ENCODE data around the gene B4GALT6. TPM values are rescaled to one million over a fixed set of nuclear protein-coding genes. Genes with fewer than 3 reads are reported as not detected.

The B4GALT6 gene
- total and polyA plus RNA-seq, 9 of the 15 experiments (the other 6 are each of a cell fraction or from before 2014, with no cell fraction given), result 0.03 to 0.27 (median 0.08) TPM

- no peak for TF ChIP-seq PRDM10 (IDR thresholded peaks at IDR 0.05; ENCODE audit: partially characterized antibody)
- TF ChIP-seq EP300 (IDR thresholded peaks at IDR 0.05; ENCODE audit: low read length), result peak; percentile 76
- no peak for TF ChIP-seq SNIP1 (IDR thresholded peaks at IDR 0.05; ENCODE audit: low read depth)
- TF ChIP-seq CXXC5 (CRISPR knock-in tag; IDR thresholded peaks at IDR 0.05), result peak; percentile 35; the same call in 1 of the 2 replicates
- no peak for TF ChIP-seq KLF10 (CRISPR knock-in tag; IDR thresholded peaks at IDR 0.05)
- no peak for TF ChIP-seq ZBTB17 (CRISPR knock-in tag; IDR thresholded peaks at IDR 0.05)
- TF ChIP-seq NFXL1 (CRISPR knock-in tag; IDR thresholded peaks at IDR 0.05), result no peak
- no peak for TF ChIP-seq NCOA1 (IDR thresholded peaks at IDR 0.05; ENCODE audit: low read depth)
- 0 out of 2 replicates have a peak, but pooled peaks have one; percentile 20 for TF ChIP-seq L3MBTL2 (IDR thresholded peaks at IDR 0.05)
- no peak for TF ChIP-seq SNRNP70 (optimal IDR thresholded peaks at IDR 0.05; ENCODE audit: low read depth, low read length)
- TF ChIP-seq SUPT5H (IDR thresholded peaks at IDR 0.05), result no peak
- TF ChIP-seq, protein P1, sequence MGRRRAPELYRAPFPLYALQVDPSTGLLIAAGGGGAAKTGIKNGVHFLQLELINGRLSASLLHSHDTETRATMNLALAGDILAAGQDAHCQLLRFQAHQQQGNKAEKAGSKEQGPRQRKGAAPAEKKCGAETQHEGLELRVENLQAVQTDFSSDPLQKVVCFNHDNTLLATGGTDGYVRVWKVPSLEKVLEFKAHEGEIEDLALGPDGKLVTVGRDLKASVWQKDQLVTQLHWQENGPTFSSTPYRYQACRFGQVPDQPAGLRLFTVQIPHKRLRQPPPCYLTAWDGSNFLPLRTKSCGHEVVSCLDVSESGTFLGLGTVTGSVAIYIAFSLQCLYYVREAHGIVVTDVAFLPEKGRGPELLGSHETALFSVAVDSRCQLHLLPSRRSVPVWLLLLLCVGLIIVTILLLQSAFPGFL (CRISPR knock-in tag; IDR thresholded peaks at IDR 0.05), result no peak
- no peak for TF ChIP-seq CBX1 (IDR thresholded peaks at IDR 0.05; ENCODE audit: low read depth)
- no peak for TF ChIP-seq HLTF (IDR thresholded peaks at IDR 0.05)
- no peak for TF ChIP-seq ETV6 (IDR thresholded peaks at IDR 0.05; ENCODE audit: borderline replicate concordance in 1 of 2, low read depth in 2 of 2, low read length in 1 of 2)
- no peak for TF ChIP-seq ETV6 (CRISPR knock-in tag; IDR thresholded peaks at IDR 0.05; ENCODE audit: borderline replicate concordance)
- TF ChIP-seq NR2C1 (IDR thresholded peaks at IDR 0.05), result no peak
- TF ChIP-seq NR2C1 (tag; IDR thresholded peaks at IDR 0.05), result 0 out of 2 replicates have a peak, but pooled peaks have one; percentile 12
- TF ChIP-seq FOXA3 (CRISPR knock-in tag; conservative IDR thresholded peaks at IDR 0.05 in 1 of 2, IDR thresholded peaks at IDR 0.05 in 1 of 2), result peak in 1 of 2 experiments; percentile 53; a peak in 1 of 4 replicates
- peak; percentile 34; the same call in 1 of the 2 replicates for TF ChIP-seq DPF2 (IDR thresholded peaks at IDR 0.05)
- peak; percentile 24 for TF ChIP-seq CCNT2 (IDR thresholded peaks at IDR 0.05; ENCODE audit: borderline replicate concordance, extremely low read depth, insufficient read length, low read depth, low read length)
- TF ChIP-seq GATAD2A (IDR thresholded peaks at IDR 0.05), result no peak
- TF ChIP-seq EHMT2 (IDR thresholded peaks at IDR 0.05), result no peak
- no peak for TF ChIP-seq FOXP1 (CRISPR knock-in tag; IDR thresholded peaks at IDR 0.05)
- no peak for TF ChIP-seq ZNF282 (CRISPR knock-in tag; IDR thresholded peaks at IDR 0.05)
- no peak for TF ChIP-seq ETV5 (CRISPR knock-in tag; IDR thresholded peaks at IDR 0.05; ENCODE audit: low read depth)
- TF ChIP-seq SIN3A (IDR thresholded peaks at IDR 0.05; ENCODE audit: borderline replicate concordance in 2 of 2, control insufficient read depth in 1 of 2, low read depth in 2 of 2, low read length in 2 of 2), result no peak
- TF ChIP-seq RB1 (IDR thresholded peaks at IDR 0.05; ENCODE audit: low read depth), result no peak
- no peak for TF ChIP-seq CBFB (CRISPR knock-in tag; IDR thresholded peaks at IDR 0.05)
- TF ChIP-seq DACH1 (IDR thresholded peaks at IDR 0.05; ENCODE audit: partially characterized antibody), result no peak
Measured at GRCh38 chr18:31702449-31702848, 18.1 kb upstream of the B4GALT6 start (continued).
